Mucosa of stomach (tissue), 1 donor: ENCODE measurements around the gene IL4I1.

Source experiments
- H3K27me3 ChIP-seq: one replicate; pipeline ENCODE4 v1.7.0; 2013; ENCODE audit warnings: mild to moderate bottlenecking, low read length; ENCODE audit not compliant: control insufficient read depth, insufficient read depth
- H3K36me3 ChIP-seq: one replicate; pipeline ENCODE4 v1.7.0; 2013; ENCODE audit warnings: low read length; ENCODE audit not compliant: control insufficient read depth, insufficient read depth
- H3K4me1 ChIP-seq: one replicate; pipeline ENCODE4 v1.7.0; 2013; ENCODE audit warnings: mild to moderate bottlenecking, low read length; ENCODE audit not compliant: control insufficient read depth, insufficient read depth
- H3K4me3 ChIP-seq: one replicate; pipeline ENCODE4 v1.7.0; 2013; ENCODE audit warnings: low read length
- H3K9ac ChIP-seq: one replicate; pipeline ENCODE4 v1.7.0; 2013; ENCODE audit warnings: mild to moderate bottlenecking, low read length, moderate library complexity
- H3K9me3 ChIP-seq: one replicate; pipeline ENCODE4 v1.7.0; 2013; ENCODE audit warnings: mild to moderate bottlenecking, low read length, moderate library complexity; ENCODE audit not compliant: control insufficient read depth
- donor health status: Pancreatic carcinoma.

Gene IL4I1

GRCh38 chr19:49879243-49879963 lies 17.3 kb downstream of the IL4I1 start:
- H3K4me1 ChIP-seq = peaks cover 16% of the 10 kb centered on the region
- no peak overlapping the region for H3K4me3 ChIP-seq
- H3K27me3 ChIP-seq = no peaks in the 10 kb centered on the region
- no peak overlapping the region for H3K9ac ChIP-seq
- H3K36me3 ChIP-seq = peaks cover 30% of the 10 kb centered on the region
- H3K9me3 ChIP-seq = no peaks in the 10 kb centered on the region

DNA sequence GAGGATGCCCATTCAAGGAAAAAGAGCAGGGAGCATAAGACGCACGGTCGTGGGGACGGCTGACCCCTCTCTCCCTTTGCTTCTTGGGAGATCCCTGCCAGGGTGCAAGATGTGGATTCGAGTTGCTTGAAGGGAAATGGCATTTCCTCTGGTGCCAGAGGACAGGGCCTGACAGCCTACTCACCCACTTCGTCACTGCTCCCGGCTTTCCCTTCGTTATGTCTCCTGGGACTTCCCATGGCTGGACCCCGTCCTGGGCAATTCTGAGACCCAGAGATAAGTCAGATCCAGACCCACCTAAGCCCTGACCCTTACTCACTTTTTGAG lies 18.0 kb downstream of the IL4I1 start:
- Histone ChIP-seq H3K4me3 (peak overlapping the region; percentile 81), H3K27me3 (no peaks in the 10 kb centered on the region), H3K9me3 (no peaks in the 10 kb centered on the region), H3K9ac (no peak overlapping the region), H3K4me1 (peaks cover 16% of the 10 kb centered on the region), H3K36me3 (peaks cover 30% of the 10 kb centered on the region)

DNA sequence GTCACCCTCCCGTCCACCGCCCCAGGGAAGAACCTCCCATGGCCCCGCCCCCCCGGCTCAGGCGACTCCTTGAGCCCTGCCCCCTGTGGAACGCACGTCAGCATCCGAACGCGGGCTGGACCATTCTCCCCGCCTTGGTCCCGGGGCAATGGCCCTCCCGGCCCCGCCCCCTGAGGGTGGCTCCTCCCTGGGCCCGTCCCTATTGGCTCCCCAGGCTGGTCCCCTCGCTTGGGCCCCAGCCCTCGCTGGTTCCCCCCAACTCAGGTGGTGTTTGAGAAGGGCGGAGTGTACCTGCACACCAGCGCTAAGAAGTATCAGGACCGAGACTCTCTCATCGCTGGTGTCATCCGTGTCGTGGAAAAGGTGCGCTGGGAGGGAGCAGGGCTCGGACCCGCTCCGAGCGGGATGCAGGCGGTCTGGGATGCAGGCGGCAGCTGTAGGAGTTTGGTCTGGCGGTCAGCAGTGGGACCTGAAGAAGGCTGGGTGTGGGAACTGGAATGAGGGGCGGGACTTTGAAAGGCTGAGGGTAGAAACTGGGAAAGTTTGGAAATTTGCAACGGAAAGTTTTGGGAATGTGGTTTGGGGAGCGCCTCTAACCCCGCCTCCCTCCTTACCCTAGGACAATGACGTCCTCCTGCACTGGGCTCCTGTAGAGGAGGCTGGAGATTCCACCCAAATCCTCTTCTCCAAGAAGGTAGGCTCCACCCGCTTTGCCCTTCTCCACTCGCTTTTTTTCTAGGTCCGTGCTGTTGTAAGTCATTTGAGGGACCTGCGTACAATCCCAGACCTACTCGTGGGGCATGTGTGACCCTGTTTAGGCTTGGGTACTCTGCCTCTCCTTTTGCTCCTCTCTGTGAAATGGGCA lies 18.6 kb downstream of the IL4I1 start:
- H3K36me3 ChIP-seq = peaks cover 24% of the 10 kb centered on the region
- peaks cover 16% of the 10 kb centered on the region for H3K4me1 ChIP-seq
- H3K4me3 ChIP-seq = peak overlapping the region; percentile 81

GRCh38 chr19:49877020-49877878 lies 19.4 kb downstream of the IL4I1 start, which contains the start of the genes AKT1S1 and TBC1D17:
Gene AKT1S1, minus strand, starts transcription at chr19:49877355. Its CDS starts 4,060 bp downstream, at chr19:49873295.
Gene TBC1D17, plus strand, starts transcription at chr19:49877702. Its CDS starts 22 bp downstream, at chr19:49877724.
- peak within 1 kb of the TSS; percentile 81 for H3K4me3 ChIP-seq
- peaks cover 16% of the 10 kb centered on the region for H3K4me1 ChIP-seq
- H3K27me3 ChIP-seq = no peaks in the 10 kb centered on the region
- no peaks in the 10 kb centered on the region for H3K9me3 ChIP-seq
- H3K9ac ChIP-seq = peak within 1 kb of the TSS; percentile 91
- peaks cover 20% of the 10 kb centered on the region for H3K36me3 ChIP-seq

More for the DNA sequence above, 18.6 kb downstream of the IL4I1 start:
- H3K9me3 ChIP-seq = no peaks in the 10 kb centered on the region
- H3K9ac ChIP-seq = peak overlapping the region; percentile 91
- no peaks in the 10 kb centered on the region for H3K27me3 ChIP-seq

- H3K27me3 ChIP-seq = no peaks in the 10 kb centered on the region
Observed at GRCh38 chr19:49876422-49877019, 20.2 kb downstream of the IL4I1 start.

GRCh38 chr19:49875857-49876421 lies 20.7 kb downstream of the IL4I1 start:
- Histone ChIP-seq H3K9ac (peak overlapping the region; percentile 91), H3K4me3 (peak overlapping the region; percentile 81), H3K27me3 (no peaks in the 10 kb centered on the region), H3K9me3 (no peaks in the 10 kb centered on the region), H3K4me1 (peaks cover 18% of the 10 kb centered on the region), H3K36me3 (peaks cover 7% of the 10 kb centered on the region)

More at GRCh38 chr19:49876422-49877019, 20.2 kb downstream of the IL4I1 start:
- peaks cover 13% of the 10 kb centered on the region for H3K36me3 ChIP-seq
- peak overlapping the region; percentile 91 for H3K9ac ChIP-seq
- H3K4me1 ChIP-seq = peaks cover 16% of the 10 kb centered on the region
- H3K9me3 ChIP-seq = no peaks in the 10 kb centered on the region
- peak overlapping the region; percentile 81 for H3K4me3 ChIP-seq

GRCh38 chr19:49875177-49875576 lies 21.5 kb downstream of the IL4I1 start:
- peak overlapping the region; percentile 91 for H3K9ac ChIP-seq
- peaks cover 5% of the 10 kb centered on the region for H3K36me3 ChIP-seq
- H3K9me3 ChIP-seq = no peaks in the 10 kb centered on the region
- H3K4me3 ChIP-seq = no peak overlapping the region
- no peaks in the 10 kb centered on the region for H3K27me3 ChIP-seq
- H3K4me1 ChIP-seq = peaks cover 26% of the 10 kb centered on the region

GRCh38 chr19:49874503-49875157 lies 22.1 kb downstream of the IL4I1 start:
- Histone ChIP-seq H3K4me3 (no peak overlapping the region), H3K9ac (no peak overlapping the region), H3K27me3 (no peaks in the 10 kb centered on the region), H3K9me3 (no peaks in the 10 kb centered on the region), H3K4me1 (peaks cover 29% of the 10 kb centered on the region), H3K36me3 (peaks cover 4% of the 10 kb centered on the region)

- peaks cover 29% of the 10 kb centered on the region for H3K4me1 ChIP-seq
- H3K4me3 ChIP-seq = no peak overlapping the region
- H3K9me3 ChIP-seq = no peaks in the 10 kb centered on the region
- H3K9ac ChIP-seq = no peak overlapping the region
- H3K27me3 ChIP-seq = no peaks in the 10 kb centered on the region
- H3K36me3 ChIP-seq = peaks cover 4% of the 10 kb centered on the region
Observed at GRCh38 chr19:49873834-49874233, 22.9 kb downstream of the IL4I1 start.

DNA sequence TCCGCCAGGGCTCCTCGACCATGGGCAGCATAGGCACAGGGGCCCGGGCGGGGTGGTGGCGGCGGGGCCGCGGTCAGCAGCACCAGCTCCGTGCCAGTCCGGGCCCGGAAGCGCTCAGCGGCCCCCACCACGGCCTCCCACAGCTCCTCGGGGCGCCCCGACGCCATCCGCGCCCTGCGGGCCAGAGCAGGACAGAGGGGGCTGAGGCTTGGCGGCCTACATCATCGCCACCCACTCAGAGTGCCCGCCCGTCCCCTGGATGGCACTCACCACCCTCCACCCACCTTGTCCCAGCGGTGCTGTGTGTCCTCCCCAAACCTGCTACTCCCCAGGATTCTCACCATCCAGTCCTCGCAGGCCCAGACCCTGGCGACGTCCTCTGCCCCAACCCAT lies 23.6 kb downstream of the IL4I1 start:
- H3K9ac ChIP-seq = no peak overlapping the region
- H3K9me3 ChIP-seq = no peaks in the 10 kb centered on the region
- H3K36me3 ChIP-seq = no peaks in the 10 kb centered on the region
- H3K4me3 ChIP-seq = no peak overlapping the region
- H3K4me1 ChIP-seq = peaks cover 27% of the 10 kb centered on the region
- no peaks in the 10 kb centered on the region for H3K27me3 ChIP-seq
